Breast epithelium (tissue), 4 donors: ENCODE measurements around the gene GPR108. TPM values are rescaled to one million over a fixed set of nuclear protein-coding genes. Genes with fewer than 3 reads are reported as not detected.
A peak's percentile ranks its signal among the peaks of the same experiment; 100 is the strongest.

Experiments used
- DNase-seq, 2 donors: peaks; one replicate each; pipeline ENCODE4 v3.0.0-alpha.2; 2019; ENCODE audit warnings: low spot score in 2 of 2
- H3K27ac ChIP-seq, 2 donors: fragments of 200-600 bp; sonication (generic) in 1 of 2; one replicate each; pipeline ENCODE4 v1.5.1; 2016 to 2019; ENCODE audit warnings: mild to moderate bottlenecking in 1 of 2
- H3K27me3 ChIP-seq, 2 donors: fragments of 200-600 bp; sonication (generic) in 1 of 2; one replicate each; pipeline versions ENCODE4 v1.5.1 to v1.6.0; 2017 to 2019; ENCODE audit warnings: control low read depth in 1 of 2, mild to moderate bottlenecking in 1 of 2
- H3K36me3 ChIP-seq: fragments of 200-600 bp; one replicate; pipeline ENCODE4 v1.5.1; 2019
- H3K4me1 ChIP-seq, 2 donors: fragments of 200-600 bp; sonication (generic); one replicate each; pipeline ENCODE4 v1.5.1; 2016 to 2019; ENCODE audit warnings: control low read depth in 1 of 2
- H3K4me3 ChIP-seq, 3 donors: fragments of 200-600 bp; sonication (generic); 1 replicate in 2 of 3; 2 replicates in 1 of 3; pipeline ENCODE4 v1.5.1; 2016 to 2019; ENCODE audit warnings: mild to moderate bottlenecking in 3 of 3, moderate library complexity in 2 of 3
- H3K9me3 ChIP-seq, 2 donors: fragments of 200-600 bp; sonication (generic) in 1 of 2; one replicate each; pipeline ENCODE4 v1.5.1; 2016 to 2019; ENCODE audit warnings: control low read depth in 1 of 2
- POLR2A ChIP-seq: fragments of 450-650 bp; IDR thresholded peaks from one replicate; pipeline ENCODE4 v1.6.1; 2016; ENCODE audit warnings: antibody characterized with exemption, mild to moderate bottlenecking, moderate library complexity
- POLR2AphosphoS5 ChIP-seq, 3 donors: sonication (generic); formaldehyde crosslinking; IDR thresholded peaks; one replicate each; pipeline ENCODE4 v1.6.1; 2017; ENCODE audit warnings: antibody characterized with exemption in 3 of 3
- intact Hi-C: fragments of 100-400 bp; cut with DNase I; formaldehyde crosslinking; loops from one replicate; pipeline ENCODE4 v1.15.1; 2023; ENCODE audit warnings: low total_unique reads
- total RNA-seq, 3 donors: library from RNA; depleted of rRNA; stranded (reverse); fragments of >200 nt; gene quantifications; one replicate each; pipeline ENCODE4 v1.1.0, GENCODE V29; 2016
- TF ChIP-seq, protein P1 (sequence below), 3 donors: fragments of 450-650 bp; IDR thresholded peaks; one replicate each; pipeline ENCODE4 v1.5.1; 2016 to 2017; ENCODE audit warnings: antibody characterized with exemption in 3 of 3, mild to moderate bottlenecking in 3 of 3, moderate library complexity in 3 of 3

GPR108 gene
- total RNA-seq, 3 donors from 2014 or later: 62.9 to 98.1 (median 78.0) TPM

DNA sequence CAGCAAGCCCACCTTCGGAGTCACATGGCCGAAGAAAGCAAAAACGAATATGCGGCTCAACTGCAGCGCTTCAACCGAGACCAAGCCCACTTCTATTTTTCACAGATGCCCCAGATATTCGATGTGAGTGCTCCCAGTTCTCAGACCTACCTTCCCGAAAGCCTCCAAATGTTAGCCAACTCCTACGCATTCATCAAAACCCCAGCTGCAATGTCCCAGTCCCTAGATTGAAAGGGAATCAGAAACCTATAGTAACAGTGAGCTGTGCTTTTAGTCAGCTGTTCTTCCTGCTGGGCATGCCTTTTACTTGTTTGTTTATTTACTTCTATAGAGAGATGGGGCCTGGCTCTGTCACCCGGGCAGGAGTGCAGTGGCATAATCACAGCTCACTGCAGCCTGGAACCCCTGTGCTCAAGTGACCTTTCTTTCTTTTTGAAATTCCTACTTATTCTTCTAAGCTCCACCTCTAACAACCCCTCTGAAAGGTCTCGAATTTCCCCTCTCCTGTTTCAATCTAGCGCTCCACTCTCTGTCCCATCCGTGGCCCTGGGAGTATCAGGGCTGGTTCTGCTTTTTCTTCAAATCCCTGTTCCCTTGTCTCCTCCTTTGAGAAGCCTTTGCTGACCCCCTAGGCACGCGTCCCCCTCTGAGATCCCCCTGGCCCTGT, 6.5 kb upstream of the GPR108 start:
- intact Hi-C loops: loop anchor here (10.0 kb wide), 1 partner anchor 1049 kb away; the partner anchor contains the start of gene RPL36
- Histone ChIP-seq H3K27ac (peak overlapping the region; percentile 70 to 83), H3K9me3 (no peaks in the 10 kb centered on the region), H3K4me1 (peaks cover 10 to 21% of the 10 kb centered on the region in 2 donors), H3K4me3 (peak overlapping the region in 2 of 3 donors; percentile 17 to 53), H3K27me3 (no peaks in the 10 kb centered on the region), H3K36me3 (no peaks in the 10 kb centered on the region)
- TF ChIP-seq POLR2A: no peak
- TF ChIP-seq, protein P1, sequence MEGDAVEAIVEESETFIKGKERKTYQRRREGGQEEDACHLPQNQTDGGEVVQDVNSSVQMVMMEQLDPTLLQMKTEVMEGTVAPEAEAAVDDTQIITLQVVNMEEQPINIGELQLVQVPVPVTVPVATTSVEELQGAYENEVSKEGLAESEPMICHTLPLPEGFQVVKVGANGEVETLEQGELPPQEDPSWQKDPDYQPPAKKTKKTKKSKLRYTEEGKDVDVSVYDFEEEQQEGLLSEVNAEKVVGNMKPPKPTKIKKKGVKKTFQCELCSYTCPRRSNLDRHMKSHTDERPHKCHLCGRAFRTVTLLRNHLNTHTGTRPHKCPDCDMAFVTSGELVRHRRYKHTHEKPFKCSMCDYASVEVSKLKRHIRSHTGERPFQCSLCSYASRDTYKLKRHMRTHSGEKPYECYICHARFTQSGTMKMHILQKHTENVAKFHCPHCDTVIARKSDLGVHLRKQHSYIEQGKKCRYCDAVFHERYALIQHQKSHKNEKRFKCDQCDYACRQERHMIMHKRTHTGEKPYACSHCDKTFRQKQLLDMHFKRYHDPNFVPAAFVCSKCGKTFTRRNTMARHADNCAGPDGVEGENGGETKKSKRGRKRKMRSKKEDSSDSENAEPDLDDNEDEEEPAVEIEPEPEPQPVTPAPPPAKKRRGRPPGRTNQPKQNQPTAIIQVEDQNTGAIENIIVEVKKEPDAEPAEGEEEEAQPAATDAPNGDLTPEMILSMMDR (IDR thresholded peaks at IDR 0.05): no peak
- TF ChIP-seq POLR2AphosphoS5 (IDR thresholded peaks at IDR 0.05): no peak
- no peak for DNase-seq

DNA sequence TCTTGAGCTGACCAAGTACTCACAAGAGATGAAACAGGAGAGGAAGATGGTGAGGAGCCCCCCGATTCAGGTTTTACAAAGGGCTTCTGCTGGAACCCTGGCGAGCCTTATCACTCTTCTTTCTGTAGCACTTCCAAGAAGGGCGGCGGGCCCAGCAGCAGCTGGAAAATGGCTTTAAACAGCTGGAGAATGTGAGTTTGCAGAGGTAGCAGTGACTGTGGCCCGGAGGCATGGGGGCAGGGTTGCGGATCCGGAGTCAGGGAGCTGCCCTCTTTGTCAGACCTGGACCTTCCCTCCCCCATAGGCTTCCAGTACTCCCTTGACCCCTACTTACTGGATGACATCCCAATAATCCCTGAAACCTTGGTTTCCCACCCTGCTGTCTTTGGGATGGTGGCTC, 5.7 kb upstream of the GPR108 start:
- Histone ChIP-seq H3K4me3 (no peak overlapping the region), H3K36me3 (no peaks in the 10 kb centered on the region), H3K27ac (peak overlapping the region; percentile 70 to 83), H3K4me1 (peaks cover 13 to 28% of the 10 kb centered on the region in 2 donors), H3K27me3 (no peaks in the 10 kb centered on the region), H3K9me3 (no peaks in the 10 kb centered on the region)
- intact Hi-C loops: loop anchor here (10.0 kb wide), 1 partner anchor 1048 kb away; the partner anchor contains the start of gene RPL36
- TF ChIP-seq, protein P1 (IDR thresholded peaks at IDR 0.05): no peak
- TF ChIP-seq POLR2AphosphoS5 (IDR thresholded peaks at IDR 0.05): no peak
- TF ChIP-seq POLR2A: no peak
- DNase-seq: no peak

DNA sequence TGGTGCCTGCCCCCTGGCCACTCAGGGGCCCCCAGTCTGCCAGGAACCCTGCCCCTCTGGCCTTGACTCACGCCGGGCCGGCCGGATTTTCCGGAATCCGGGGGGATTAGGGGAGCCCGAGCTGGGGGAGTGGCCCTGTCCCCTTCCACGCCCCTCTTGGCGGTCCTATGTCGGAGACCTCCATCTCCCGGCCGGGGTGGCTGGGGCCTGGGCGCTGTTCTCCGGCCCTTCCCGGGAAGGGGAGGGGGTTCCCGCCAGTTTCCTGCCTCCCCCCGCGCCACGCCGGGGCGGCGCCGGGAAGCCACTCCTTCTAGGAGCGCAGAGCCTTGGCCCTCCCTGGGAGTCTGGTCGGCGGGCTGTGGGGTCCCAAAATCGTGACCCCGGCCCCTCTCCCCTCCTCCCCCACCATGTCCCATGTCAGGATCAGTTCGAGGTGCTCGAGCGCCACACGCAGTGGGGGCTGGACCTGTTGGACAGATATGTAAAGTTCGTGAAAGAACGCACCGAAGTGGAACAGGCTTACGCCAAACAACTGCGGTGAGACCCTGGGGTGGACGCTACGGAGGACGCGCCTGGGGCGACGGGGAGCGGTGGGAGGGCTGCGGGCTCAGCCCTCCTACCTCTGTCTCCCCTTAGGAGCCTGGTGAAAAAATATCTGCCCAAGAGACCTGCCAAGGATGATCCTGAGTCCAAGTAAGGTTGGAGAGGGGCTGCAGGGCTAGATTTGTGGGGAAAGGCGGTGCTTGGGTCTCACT, 3.4 kb upstream of the GPR108 start:
- peak in 2 of 3 donors; percentile 38 to 45 for TF ChIP-seq POLR2AphosphoS5 (IDR thresholded peaks at IDR 0.05)
- TF ChIP-seq, protein P1 (IDR thresholded peaks at IDR 0.05): no peak
- peak; percentile 17 for TF ChIP-seq POLR2A
- H3K9me3 ChIP-seq: no peaks in the 10 kb centered on the region
- no peaks in the 10 kb centered on the region for H3K36me3 ChIP-seq
- H3K4me1 ChIP-seq: peaks cover 16 to 35% of the 10 kb centered on the region in 2 donors
- intact Hi-C loops: loop anchor here (10.0 kb wide), 1 partner anchor 1046 kb away; the partner anchor contains the start of gene RPL36
- H3K27me3 ChIP-seq: no peaks in the 10 kb centered on the region
- H3K27ac ChIP-seq: peak overlapping the region; percentile 96 to 99
- no peak for DNase-seq
- peak overlapping the region; percentile 69 to 92 (median 80) for H3K4me3 ChIP-seq

DNA sequence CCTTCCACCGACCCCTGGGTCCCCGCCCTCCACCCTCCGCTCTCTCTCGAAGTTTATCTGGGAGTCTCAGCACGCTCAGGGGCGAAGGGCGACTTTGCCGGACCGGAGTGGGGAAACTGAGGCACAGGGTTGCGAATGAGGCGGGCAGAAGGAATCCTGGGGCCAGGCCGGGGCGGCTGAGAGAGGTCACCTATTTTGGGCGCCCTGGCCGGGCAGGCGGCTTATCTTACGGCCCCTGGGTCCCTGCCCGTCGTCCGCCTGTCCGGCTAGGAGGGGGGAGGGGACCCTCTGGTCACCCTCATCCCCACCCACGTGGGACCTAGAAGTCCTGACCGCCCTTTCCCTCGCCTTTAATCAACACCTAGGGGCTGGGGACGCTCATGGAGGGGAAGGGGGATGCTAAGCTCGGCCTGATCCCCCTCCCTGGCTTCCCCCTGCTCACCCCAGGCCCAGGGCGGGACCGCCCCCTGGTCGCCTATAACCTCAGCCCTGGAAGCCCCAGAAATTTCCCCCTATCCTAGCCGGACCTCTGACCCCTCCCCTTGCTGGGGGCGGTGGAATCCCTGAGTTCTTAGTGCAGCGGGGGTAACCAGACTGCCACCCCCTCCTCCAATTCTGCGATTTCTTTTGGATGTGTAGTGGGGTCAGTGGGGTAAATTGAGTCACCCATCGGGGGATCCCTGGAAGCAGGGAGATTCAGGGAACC, 2.7 kb upstream of the GPR108 start:
- TF ChIP-seq POLR2AphosphoS5 (IDR thresholded peaks at IDR 0.05) (no peak), POLR2A (no peak)
- TF ChIP-seq, protein P1 (IDR thresholded peaks at IDR 0.05): no peak
- no peaks in the 10 kb centered on the region for H3K9me3 ChIP-seq
- H3K4me3 ChIP-seq: peak overlapping the region; percentile 69 to 92 (median 80)
- peak overlapping the region; percentile 96 to 99 for H3K27ac ChIP-seq
- H3K36me3 ChIP-seq: no peaks in the 10 kb centered on the region
- DNase-seq: no peak
- no peaks in the 10 kb centered on the region for H3K27me3 ChIP-seq
- peaks cover 12 to 32% of the 10 kb centered on the region in 2 donors for H3K4me1 ChIP-seq
- intact Hi-C loops: loop anchor here (10.0 kb wide), 1 partner anchor 1045 kb away; the partner anchor contains the start of gene RPL36
